Caco-2 (cell line): ENCODE results near the gene MT2A. TPM values are rescaled to one million over a fixed set of nuclear protein-coding genes. Genes with fewer than 3 reads are reported as not detected.

ENCODE experiments used
- BruUV-seq: library from RNA; stranded (reverse); fragments of 400-500 nt; replicated peaks from 2 replicates; lab custom pipeline; 2021; lab: Mats Ljungman, UMichigan
- CTCF ChIA-PET: fragments of 300-600 bp; sonication (Branson Sonifier 250); formaldehyde crosslinking; loops from one replicate; lab custom pipeline; 2022; ENCODE audit warnings: antibody characterized with exemption; lab: Charles Lee
- POLR2A ChIA-PET: fragments of 300-600 bp; sonication (Branson Sonifier 250); formaldehyde crosslinking; loops from one replicate; lab custom pipeline; 2022; ENCODE audit warnings: antibody characterized with exemption; lab: Charles Lee
- DNase-seq, 2 experiments: peaks; one replicate each; pipeline versions ENCODE4 v3.0.0 to v3.0.0-alpha.2; 2020 to 2022
- H3K27me3 ChIP-seq: replicated peaks from 2 replicates; pipeline ENCODE4 v1.6.0; 2011; ENCODE audit warnings: low read length; ENCODE audit not compliant: control insufficient read depth, insufficient read depth
- H3K36me3 ChIP-seq: 2 replicates; pipeline ENCODE4 v1.5.1; 2011; ENCODE audit warnings: low read length; ENCODE audit not compliant: control insufficient read depth, insufficient read depth
- H3K4me1 ChIP-seq: fragments of 250-450 bp; sonication (Bioruptor Pico); 2 replicates; pipeline ENCODE4 v1.5.1; 2020; ENCODE audit warnings: mild to moderate bottlenecking
- H3K4me3 ChIP-seq: 2 replicates; pipeline ENCODE4 v1.5.1; 2011; ENCODE audit warnings: low read depth, mild to moderate bottlenecking, control low read depth, low read length
- H3K9me3 ChIP-seq: fragments of 250-450 bp; sonication (Bioruptor Pico); 2 replicates; pipeline ENCODE4 v1.5.1; 2020; ENCODE audit warnings: mild to moderate bottlenecking, moderate library complexity
- H3K27ac Mint-ChIP-seq: one replicate; pipeline ENCODE4 v1.8.0; 2022; ENCODE audit warnings: mixed read lengths; ENCODE audit not compliant: unreplicated experiment
- H3K27me3 Mint-ChIP-seq: one replicate; pipeline ENCODE4 v1.8.0; 2022; ENCODE audit warnings: mixed read lengths; ENCODE audit not compliant: insufficient read depth, unreplicated experiment
- H3K36me3 Mint-ChIP-seq: one replicate; pipeline ENCODE4 v1.8.0; 2022; ENCODE audit warnings: mild to moderate bottlenecking, mixed read lengths; ENCODE audit not compliant: insufficient read depth, unreplicated experiment
- H3K4me1 Mint-ChIP-seq: one replicate; pipeline ENCODE4 v1.8.0; 2022; ENCODE audit warnings: low read depth, mixed read lengths; ENCODE audit not compliant: unreplicated experiment
- H3K4me3 Mint-ChIP-seq: one replicate; pipeline ENCODE4 v1.8.0; 2022; ENCODE audit warnings: mild to moderate bottlenecking, moderate library complexity, mixed read lengths; ENCODE audit not compliant: unreplicated experiment
- H3K9me3 Mint-ChIP-seq: one replicate; pipeline ENCODE4 v1.8.0; 2022; ENCODE audit warnings: mixed read lengths; ENCODE audit not compliant: unreplicated experiment
- CTCF ChIP-seq, 2 experiments: fragments of 200-600 bp in 1 of 2; IDR thresholded peaks; 1 replicate in 1 of 2; 2 replicates in 1 of 2; pipeline versions ENCODE4 v1.5.1 to v1.8.0; 2011 to 2022; ENCODE audit warnings: antibody characterized with exemption in 1 of 2, control low read depth in 1 of 2, inconsistent platforms in 1 of 2, low read depth in 1 of 2, low read length in 1 of 2, mild to moderate bottlenecking in 1 of 2, moderate library complexity in 1 of 2; ENCODE audit not compliant: insufficient read depth in 1 of 2, severe bottlenecking in 1 of 2, unreplicated experiment in 1 of 2
- intact Hi-C: fragments of 100-400 bp; cut with micrococcal nuclease; formaldehyde crosslinking; loops from one replicate; pipeline ENCODE4 v1.10.0; 2022; ENCODE audit not compliant: unreplicated experiment
- total RNA-seq: library from RNA; stranded (reverse); gene quantifications from 2 replicates; pipeline ENCODE4 v1.2.3, GENCODE V29; 2022

Gene MT2A
- total RNA-seq, 1 experiment from 2014 or later: 10.5 TPM

GRCh38 chr16:56616608-56617211, 8.3 kb downstream of the MT2A start:
- Histone ChIP-seq H3K36me3 (no peaks in the 10 kb centered on the region), H3K4me1 (no peaks in the 10 kb centered on the region), H3K27me3 (no peaks in the 10 kb centered on the region; the same call in 1 of the 2 replicates), H3K4me3 (no peak overlapping the region; the same call in 1 of the 2 replicates), H3K9me3 (no peaks in the 10 kb centered on the region)
- no peak for DNase-seq
- Mint-ChIP-seq H3K27ac (no peak overlapping the region), H3K36me3 (no peaks in the 10 kb centered on the region), H3K27me3 (peaks cover 10% of the 10 kb centered on the region), H3K9me3 (no peaks in the 10 kb centered on the region), H3K4me1 (no peaks in the 10 kb centered on the region), H3K4me3 (peak overlapping the region; percentile 56)
- intact Hi-C loops: no loop called here
- CTCF ChIA-PET: no interaction called here
- POLR2A ChIA-PET: no interaction called here
- TF ChIP-seq CTCF (IDR thresholded peaks at IDR 0.05; ENCODE audit: insufficient read depth in 1 of 2, low read depth in 1 of 2, low read length in 1 of 2, severe bottlenecking in 1 of 2, unreplicated experiment in 1 of 2): no peak
- no TSS peak for BruUV-seq

GRCh38 chr16:56617212-56618085, 9.1 kb downstream of the MT2A start:
- no peaks in the 10 kb centered on the region for H3K4me1 Mint-ChIP-seq
- POLR2A ChIA-PET: no interaction called here
- CTCF ChIA-PET: no interaction called here
- peak overlapping the region; percentile 56 for H3K4me3 Mint-ChIP-seq
- H3K4me3 ChIP-seq: no peak overlapping the region; the same call in 1 of the 2 replicates
- no peaks in the 10 kb centered on the region for H3K9me3 Mint-ChIP-seq
- TF ChIP-seq CTCF (IDR thresholded peaks at IDR 0.05; ENCODE audit: insufficient read depth in 1 of 2, low read depth in 1 of 2, low read length in 1 of 2, severe bottlenecking in 1 of 2, unreplicated experiment in 1 of 2): no peak
- no peaks in the 10 kb centered on the region for H3K36me3 Mint-ChIP-seq
- no peaks in the 10 kb centered on the region for H3K9me3 ChIP-seq
- H3K27me3 ChIP-seq: no peaks in the 10 kb centered on the region; the same call in 1 of the 2 replicates
- BruUV-seq: no TSS peak
- intact Hi-C loops: no loop called here
- H3K27ac Mint-ChIP-seq: no peak overlapping the region
- no peak for DNase-seq
- H3K27me3 Mint-ChIP-seq: peaks cover 10% of the 10 kb centered on the region
- H3K4me1 ChIP-seq: no peaks in the 10 kb centered on the region
- H3K36me3 ChIP-seq: no peaks in the 10 kb centered on the region

- Mint-ChIP-seq H3K4me1 (no peaks in the 10 kb centered on the region), H3K4me3 (no peak overlapping the region), H3K9me3 (no peaks in the 10 kb centered on the region), H3K36me3 (no peaks in the 10 kb centered on the region), H3K27ac (no peak overlapping the region), H3K27me3 (peaks cover 11% of the 10 kb centered on the region)
- intact Hi-C loops: no loop called here
- no TSS peak for BruUV-seq
- H3K27me3 ChIP-seq: no peaks in the 10 kb centered on the region; the same call in 1 of the 2 replicates
- no peaks in the 10 kb centered on the region for H3K4me1 ChIP-seq
- H3K9me3 ChIP-seq: no peaks in the 10 kb centered on the region
- no peaks in the 10 kb centered on the region for H3K36me3 ChIP-seq
- ChIA-PET POLR2A (no interaction called here), CTCF (interaction anchor here (1.0 kb wide), 1 partner anchor 17 kb away, joined by 4 read pairs; no protein-coding TSS in a partner anchor)
- TF ChIP-seq CTCF (IDR thresholded peaks at IDR 0.05; ENCODE audit: insufficient read depth in 1 of 2, low read depth in 1 of 2, low read length in 1 of 2, severe bottlenecking in 1 of 2, unreplicated experiment in 1 of 2): no peak
- no peak overlapping the region for H3K4me3 ChIP-seq
- DNase-seq: no peak
Measured at GRCh38 chr16:56618138-56618537, 9.8 kb downstream of the MT2A start.
